Breast epithelium (tissue), 4 donors: Measurements from ENCODE around the gene PSMD13. TPM values are rescaled to one million over a fixed set of nuclear protein-coding genes. Genes with fewer than 3 reads are reported as not detected.

Experiments
- DNase-seq, 2 donors: peaks; one replicate each; pipeline ENCODE4 v3.0.0-alpha.2; 2019; ENCODE audit warnings: low spot score in 2 of 2
- H3K27ac ChIP-seq, 2 donors: fragments of 200-600 bp; sonication (generic) in 1 of 2; one replicate each; pipeline ENCODE4 v1.5.1; 2016 to 2019; ENCODE audit warnings: mild to moderate bottlenecking in 1 of 2
- H3K27me3 ChIP-seq, 2 donors: fragments of 200-600 bp; sonication (generic) in 1 of 2; one replicate each; pipeline versions ENCODE4 v1.5.1 to v1.6.0; 2017 to 2019; ENCODE audit warnings: control low read depth in 1 of 2, mild to moderate bottlenecking in 1 of 2
- H3K36me3 ChIP-seq: fragments of 200-600 bp; one replicate; pipeline ENCODE4 v1.5.1; 2019
- H3K4me1 ChIP-seq, 2 donors: fragments of 200-600 bp; sonication (generic); one replicate each; pipeline ENCODE4 v1.5.1; 2016 to 2019; ENCODE audit warnings: control low read depth in 1 of 2
- H3K4me3 ChIP-seq, 3 donors: fragments of 200-600 bp; sonication (generic); 1 replicate in 2 of 3; 2 replicates in 1 of 3; pipeline ENCODE4 v1.5.1; 2016 to 2019; ENCODE audit warnings: mild to moderate bottlenecking in 3 of 3, moderate library complexity in 2 of 3
- H3K9me3 ChIP-seq, 2 donors: fragments of 200-600 bp; sonication (generic) in 1 of 2; one replicate each; pipeline ENCODE4 v1.5.1; 2016 to 2019; ENCODE audit warnings: control low read depth in 1 of 2
- POLR2A ChIP-seq: fragments of 450-650 bp; IDR thresholded peaks from one replicate; pipeline ENCODE4 v1.6.1; 2016; ENCODE audit warnings: antibody characterized with exemption, mild to moderate bottlenecking, moderate library complexity
- POLR2AphosphoS5 ChIP-seq, 3 donors: sonication (generic); formaldehyde crosslinking; IDR thresholded peaks; one replicate each; pipeline ENCODE4 v1.6.1; 2017; ENCODE audit warnings: antibody characterized with exemption in 3 of 3
- intact Hi-C: fragments of 100-400 bp; cut with DNase I; formaldehyde crosslinking; loops from one replicate; pipeline ENCODE4 v1.15.1; 2023; ENCODE audit warnings: low total_unique reads
- total RNA-seq, 3 donors: library from RNA; depleted of rRNA; stranded (reverse); fragments of >200 nt; gene quantifications; one replicate each; pipeline ENCODE4 v1.1.0, GENCODE V29; 2016
- TF ChIP-seq, protein P1 (sequence below), 3 donors: fragments of 450-650 bp; IDR thresholded peaks; one replicate each; pipeline ENCODE4 v1.5.1; 2016 to 2017; ENCODE audit warnings: antibody characterized with exemption in 3 of 3, mild to moderate bottlenecking in 3 of 3, moderate library complexity in 3 of 3

The PSMD13 gene
- total RNA-seq, 3 donors from 2014 or later, result 96.0 to 114 (median 106) TPM

DNA sequence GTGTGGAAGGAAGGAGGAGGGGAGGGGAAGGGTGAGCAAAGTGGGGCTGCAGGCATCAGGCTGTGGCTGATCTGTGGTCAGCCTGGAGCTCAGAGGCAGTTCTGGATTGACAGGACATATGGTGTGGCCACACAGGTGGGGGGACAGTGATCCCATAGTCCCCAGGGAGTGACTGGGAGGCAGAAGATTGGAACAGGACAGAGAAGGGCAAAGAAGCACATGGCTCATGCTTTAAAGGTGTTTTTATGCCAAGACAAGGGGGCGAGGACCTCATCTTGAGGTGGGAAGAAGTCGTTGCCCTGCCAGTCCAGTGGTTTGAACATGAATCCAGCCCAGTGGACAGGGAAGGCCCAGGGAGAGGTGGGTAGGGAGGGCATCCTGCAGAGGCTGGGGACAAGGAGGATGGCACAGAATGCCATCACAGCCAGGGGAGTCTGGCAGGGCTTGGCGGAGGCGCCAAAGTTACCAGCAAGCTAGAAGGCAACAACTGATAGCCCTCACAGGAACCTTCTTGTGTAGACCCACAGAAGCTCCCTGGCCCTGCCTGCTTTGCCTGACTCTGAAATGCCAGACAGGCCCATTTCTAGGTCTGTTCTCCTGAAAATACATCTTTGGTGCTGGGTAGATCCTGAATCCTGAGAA, 32.7 kb upstream of the PSMD13 start:
- TF ChIP-seq, protein P1, sequence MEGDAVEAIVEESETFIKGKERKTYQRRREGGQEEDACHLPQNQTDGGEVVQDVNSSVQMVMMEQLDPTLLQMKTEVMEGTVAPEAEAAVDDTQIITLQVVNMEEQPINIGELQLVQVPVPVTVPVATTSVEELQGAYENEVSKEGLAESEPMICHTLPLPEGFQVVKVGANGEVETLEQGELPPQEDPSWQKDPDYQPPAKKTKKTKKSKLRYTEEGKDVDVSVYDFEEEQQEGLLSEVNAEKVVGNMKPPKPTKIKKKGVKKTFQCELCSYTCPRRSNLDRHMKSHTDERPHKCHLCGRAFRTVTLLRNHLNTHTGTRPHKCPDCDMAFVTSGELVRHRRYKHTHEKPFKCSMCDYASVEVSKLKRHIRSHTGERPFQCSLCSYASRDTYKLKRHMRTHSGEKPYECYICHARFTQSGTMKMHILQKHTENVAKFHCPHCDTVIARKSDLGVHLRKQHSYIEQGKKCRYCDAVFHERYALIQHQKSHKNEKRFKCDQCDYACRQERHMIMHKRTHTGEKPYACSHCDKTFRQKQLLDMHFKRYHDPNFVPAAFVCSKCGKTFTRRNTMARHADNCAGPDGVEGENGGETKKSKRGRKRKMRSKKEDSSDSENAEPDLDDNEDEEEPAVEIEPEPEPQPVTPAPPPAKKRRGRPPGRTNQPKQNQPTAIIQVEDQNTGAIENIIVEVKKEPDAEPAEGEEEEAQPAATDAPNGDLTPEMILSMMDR (IDR thresholded peaks at IDR 0.05), result no peak
- no peak for TF ChIP-seq POLR2AphosphoS5 (IDR thresholded peaks at IDR 0.05)
- no peak for TF ChIP-seq POLR2A
- intact Hi-C loops, result no loop called here

DNA sequence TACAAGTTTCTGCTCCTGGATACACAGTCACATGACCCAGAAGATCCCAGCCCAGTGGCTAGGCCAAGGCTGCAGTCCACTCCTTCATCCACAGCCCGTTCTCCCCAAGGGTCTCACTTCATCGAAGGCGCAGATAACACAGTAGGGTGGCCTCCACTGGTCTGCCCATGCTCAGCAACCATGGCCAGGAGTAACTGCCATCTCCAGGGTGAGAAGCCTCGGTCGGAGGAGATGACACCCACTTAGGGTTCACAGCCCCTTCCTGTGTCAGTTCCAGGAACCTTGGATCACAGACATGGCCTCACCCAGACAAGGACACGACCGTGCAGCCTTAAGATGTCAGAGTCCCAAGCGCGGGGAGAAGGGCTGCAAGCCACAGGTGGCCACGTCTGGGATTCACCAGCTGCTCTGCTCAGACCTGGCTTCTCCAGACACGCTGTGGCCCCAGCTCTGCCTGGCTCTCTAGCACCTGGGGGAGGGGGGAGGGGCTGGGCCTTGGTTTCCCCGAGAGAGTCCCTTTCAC, 32.1 kb upstream of the PSMD13 start:
- no peak overlapping the region for H3K4me3 ChIP-seq
- H3K4me1 ChIP-seq, result peaks cover 15 to 16% of the 10 kb centered on the region in 2 donors
- DNase-seq, result peak in 1 of 2 donors; percentile 13
- H3K27ac ChIP-seq, result no peak overlapping the region
- H3K9me3 ChIP-seq, result no peaks in the 10 kb centered on the region
- TF ChIP-seq POLR2AphosphoS5 (IDR thresholded peaks at IDR 0.05), result no peak
- no peak for TF ChIP-seq POLR2A
- TF ChIP-seq, protein P1 (IDR thresholded peaks at IDR 0.05), result no peak
- no peaks in the 10 kb centered on the region for H3K36me3 ChIP-seq
- intact Hi-C loops, result no loop called here
- no peaks in the 10 kb centered on the region for H3K27me3 ChIP-seq

More for the DNA sequence above, 32.7 kb upstream of the PSMD13 start:
- peaks cover 10 to 11% of the 10 kb centered on the region in 2 donors for H3K4me1 ChIP-seq
- no peaks in the 10 kb centered on the region for H3K9me3 ChIP-seq
- no peak overlapping the region for H3K27ac ChIP-seq
- no peaks in the 10 kb centered on the region for H3K27me3 ChIP-seq
- no peaks in the 10 kb centered on the region for H3K36me3 ChIP-seq
- H3K4me3 ChIP-seq, result no peak overlapping the region
- no peak for DNase-seq

DNA sequence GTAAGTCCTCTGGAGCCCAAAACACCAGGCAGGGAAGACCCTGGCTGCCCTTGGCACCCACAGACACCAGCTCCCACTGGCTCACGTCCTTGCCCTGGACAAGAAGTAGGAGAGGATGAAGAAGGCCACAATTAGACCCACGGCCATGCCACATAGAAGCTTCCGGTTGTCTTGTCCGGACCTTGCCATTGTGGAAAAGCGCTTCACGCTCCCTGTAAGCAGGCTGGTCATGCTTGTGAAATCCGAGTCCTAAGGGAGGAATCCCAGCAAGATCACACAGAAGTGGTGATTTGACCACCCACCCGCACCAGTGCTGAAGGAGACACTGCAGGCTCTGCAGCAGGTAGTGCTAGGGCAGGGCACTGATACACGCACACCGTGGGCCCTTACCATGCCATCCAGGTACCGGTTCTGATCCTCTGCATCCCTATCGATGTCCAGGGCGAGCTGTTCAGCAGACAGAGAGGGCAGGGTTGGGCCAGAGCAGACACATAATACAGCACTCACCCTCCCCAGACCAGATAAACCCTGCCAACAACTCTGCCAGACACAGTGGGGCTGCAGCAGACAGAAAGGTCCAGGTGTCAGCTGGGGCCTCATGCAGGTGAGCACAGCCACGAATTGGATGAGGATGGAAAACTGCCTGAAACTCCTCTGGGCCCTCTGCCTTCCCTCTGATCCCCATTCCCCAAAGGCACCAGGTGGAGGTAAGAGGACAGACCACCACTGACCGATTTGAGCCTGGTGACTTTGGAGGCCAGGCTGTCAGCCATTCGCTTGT, 31.4 kb upstream of the PSMD13 start:
- no peak overlapping the region for H3K27ac ChIP-seq
- DNase-seq, result peak in 1 of 2 donors; percentile 15
- TF ChIP-seq, protein P1 (IDR thresholded peaks at IDR 0.05), result no peak
- no peak for TF ChIP-seq POLR2A
- TF ChIP-seq POLR2AphosphoS5 (IDR thresholded peaks at IDR 0.05), result no peak

GRCh38 chr11:206002-206384, 30.8 kb upstream of the PSMD13 start:
- no peaks in the 10 kb centered on the region for H3K36me3 ChIP-seq
- peak overlapping the region; percentile 86 to 100 (median 93) for H3K4me3 ChIP-seq
- H3K27ac ChIP-seq, result no peak overlapping the region
- DNase-seq, result peak; percentile 19 to 47
- intact Hi-C loops, result no loop called here
- H3K27me3 ChIP-seq, result no peaks in the 10 kb centered on the region
- peaks cover 15 to 24% of the 10 kb centered on the region in 2 donors for H3K4me1 ChIP-seq
- TF ChIP-seq, protein P1 (IDR thresholded peaks at IDR 0.05), result no peak
- no peak for TF ChIP-seq POLR2A
- no peak for TF ChIP-seq POLR2AphosphoS5 (IDR thresholded peaks at IDR 0.05)
- H3K9me3 ChIP-seq, result no peaks in the 10 kb centered on the region

More for the DNA sequence above, 31.4 kb upstream of the PSMD13 start:
- Histone ChIP-seq H3K36me3 (no peaks in the 10 kb centered on the region), H3K9me3 (no peaks in the 10 kb centered on the region), H3K4me3 (peak overlapping the region; percentile 86 to 100 (median 93)), H3K4me1 (peaks cover 15 to 24% of the 10 kb centered on the region in 2 donors), H3K27me3 (no peaks in the 10 kb centered on the region)
- intact Hi-C loops, result no loop called here
